Heart left ventricle (tissue), 16 donors: ENCODE measurements around the gene CD300LG. TPM values are rescaled to one million over a fixed set of nuclear protein-coding genes. Genes with fewer than 3 reads are reported as not detected.

Experiments
- ATAC-seq, 4 donors: fragments of 200-7000 bp; cut with Tn5 transposase; one replicate each; pipeline ENCODE4 v1.9.1; 2020 to 2022; ENCODE audit warnings: moderate library complexity in 4 of 4, mild to moderate bottlenecking in 3 of 4, moderate number of reproducible peaks in 1 of 4
- DNase-seq, 5 donors: peaks; one replicate each; pipeline ENCODE4 v3.0.0-alpha.2; 2020
- H3K27ac ChIP-seq, 12 donors: fragments of 200-600 bp; sonication (generic) in 4 of 12; one replicate each; pipeline versions ENCODE4 v1.5.0 to v1.8.0; 2016 to 2022; ENCODE audit warnings: mild to moderate bottlenecking in 2 of 12
- H3K27me3 ChIP-seq, 9 donors: fragments of 200-600 bp; sonication (generic) in 2 of 9; one replicate each; pipeline versions ENCODE4 v1.5.1 to v1.8.0; 2016 to 2022; ENCODE audit warnings: mild to moderate bottlenecking in 3 of 9
- H3K36me3 ChIP-seq, 9 donors: fragments of 200-600 bp; sonication (generic) in 2 of 9; one replicate each; pipeline versions ENCODE4 v1.5.0 to v1.8.0; 2018 to 2022; ENCODE audit warnings: mild to moderate bottlenecking in 2 of 9
- H3K4me1 ChIP-seq, 12 donors: fragments of 200-600 bp; sonication (generic) in 4 of 12; one replicate each; pipeline versions ENCODE4 v1.5.0 to v1.8.0; 2016 to 2022; ENCODE audit warnings: mild to moderate bottlenecking in 3 of 12
- H3K4me3 ChIP-seq, 12 donors: fragments of 200-600 bp; sonication (generic) in 4 of 12; one replicate each; pipeline versions ENCODE4 v1.5.0 to v1.8.0; 2017 to 2022; ENCODE audit warnings: mild to moderate bottlenecking in 9 of 12, moderate library complexity in 4 of 12
- H3K9me3 ChIP-seq, 12 donors: fragments of 200-600 bp; sonication (generic) in 4 of 12; one replicate each; pipeline versions ENCODE4 v1.5.0 to v1.8.0; 2016 to 2022; ENCODE audit warnings: mild to moderate bottlenecking in 1 of 12
- CTCF ChIP-seq, 12 donors: fragments of 200-600 bp; sonication (generic) in 4 of 12; IDR thresholded peaks; one replicate each; pipeline versions ENCODE4 v1.5.0 to v1.8.0; 2018 to 2022; ENCODE audit warnings: antibody characterized with exemption in 12 of 12, mild to moderate bottlenecking in 5 of 12
- POLR2A ChIP-seq, 2 donors: fragments of 450-650 bp; IDR thresholded peaks; one replicate each; pipeline ENCODE4 v1.6.1; 2017; ENCODE audit warnings: antibody characterized with exemption in 2 of 2, mild to moderate bottlenecking in 2 of 2, moderate library complexity in 2 of 2
- WGBS, 4 donors: extraction: QIAGEN DNeasy Blood & Tissue Kit in 2 of 4; methylation state at CpG; one replicate each; pipeline versions ENCODE4 v1.1.5 to v1.1.7; 2013 to 2018; 5-methylcytosine and 5-hydroxymethylcytosine counted together
- intact Hi-C, 10 donors: fragments of 100-400 bp; cut with DNase I; formaldehyde crosslinking; loops; one replicate each; pipeline versions ENCODE4 v1.11.1 to v1.14.2; 2022
- polyA plus RNA-seq, 2 donors: library from polyadenylated mRNA; stranded (reverse); fragments of 200-250 nt; gene quantifications; one replicate each; pipeline ENCODE4 v1.2.3, GENCODE V29; 2013
- total RNA-seq, 9 donors: library from RNA; depleted of rRNA in 2 of 9; stranded (reverse); fragments of >200 nt in 2 of 9; fragmentation: NEBNext Ultra II Directional in 3 of 9; extraction: Animal tissue kit (Norgen Biotek cat#: 25700) in 3 of 9; gene quantifications; one replicate each; pipeline versions ENCODE4 v1.1.0 to v1.2.4, GENCODE V29; 2016 to 2023
- donor health status: ischemic (EF 13 %, LVEDD 7.1; RV severe dilation, severe dysfunction).
- donor health status: healthy with polysubstance abuse.
- donor health status: DM: no; HTN: yes; CAD: no.
- donor health status: DM: no; HTN: no; CAD: no.
- donor health status: ischemic (EF 25% LVEDD 6.9; RV normal size, moderate dysfunction).
- donor health status: ischemic (EF 25% LVEDD 5.7; RV mildly dilated, moderate dysfunction).
- donor health status: healthy.
- donor health status: DM: yes; HTN: yes; CAD: no.
- donor health status: ischemic (EF 35%, LVEDD 5.7; RV mildly dilated, moderate dysfunction).
- donor health status: nonischemic (EF 11% LVEDD 7.7; RV severe dilation, severe dysfunction).
- donor health status: DM: yes; HTN: yes; CAD: no.
- donor health status: PGD.
- donor health status: ischemic (EF 29% LVEDD 5.4; RV normal size, mild dysfunction).
- donor health status: nonischemic (EF 23%, LVEDD 6.1; RV moderate dilation, normal function).

CD300LG gene
- total and polyA plus RNA-seq, 11 donors, result 7.3 to 85.8 (median 19.9) TPM

GRCh38 chr17:43907425-43907981 is 60.5 kb downstream of the CD300LG start, which contains the start of gene MPP2:
Gene MPP2 (minus strand): TSS chr17:43907536. CDS start chr17:43904460, 3,076 bp downstream.
- H3K9me3 ChIP-seq, result no peaks in the 10 kb centered on the region
- H3K4me3 ChIP-seq, result peak within 1 kb of the TSS; percentile 59 to 94 (median 78)
- peaks cover 0 to 5% (median 0%) of the 10 kb centered on the region in 9 donors for H3K36me3 ChIP-seq
- peaks cover 0 to 31% (median 23%) of the 10 kb centered on the region in 12 donors for H3K4me1 ChIP-seq
- TF ChIP-seq CTCF (IDR thresholded peaks at IDR 0.05), result peak in 9 of 12 donors; percentile 19 to 59 (median 31)
- no peak for TF ChIP-seq POLR2A (IDR thresholded peaks at IDR 0.05)
- intact Hi-C loops, result no loop called here
- ATAC-seq (peak; percentile 55 to 79 (median 72)), DNase-seq (peak; percentile 73 to 83 (median 74))
- peaks cover 0 to 35% (median 0%) of the 10 kb centered on the region in 9 donors for H3K27me3 ChIP-seq
- H3K27ac ChIP-seq, result peak within 1 kb of the TSS; percentile 16 to 98 (median 78)
- WGBS, 4 donors, result 0 to 1% (median 1%) methylated on average over 20 to 36 of the region's 36 CpGs

GRCh38 chr17:43907998-43908721 is 61.2 kb downstream of the CD300LG start:
- 18 to 25% (median 21%) methylated on average over 26 of the region's 26 CpGs for WGBS, 4 donors

DNA sequence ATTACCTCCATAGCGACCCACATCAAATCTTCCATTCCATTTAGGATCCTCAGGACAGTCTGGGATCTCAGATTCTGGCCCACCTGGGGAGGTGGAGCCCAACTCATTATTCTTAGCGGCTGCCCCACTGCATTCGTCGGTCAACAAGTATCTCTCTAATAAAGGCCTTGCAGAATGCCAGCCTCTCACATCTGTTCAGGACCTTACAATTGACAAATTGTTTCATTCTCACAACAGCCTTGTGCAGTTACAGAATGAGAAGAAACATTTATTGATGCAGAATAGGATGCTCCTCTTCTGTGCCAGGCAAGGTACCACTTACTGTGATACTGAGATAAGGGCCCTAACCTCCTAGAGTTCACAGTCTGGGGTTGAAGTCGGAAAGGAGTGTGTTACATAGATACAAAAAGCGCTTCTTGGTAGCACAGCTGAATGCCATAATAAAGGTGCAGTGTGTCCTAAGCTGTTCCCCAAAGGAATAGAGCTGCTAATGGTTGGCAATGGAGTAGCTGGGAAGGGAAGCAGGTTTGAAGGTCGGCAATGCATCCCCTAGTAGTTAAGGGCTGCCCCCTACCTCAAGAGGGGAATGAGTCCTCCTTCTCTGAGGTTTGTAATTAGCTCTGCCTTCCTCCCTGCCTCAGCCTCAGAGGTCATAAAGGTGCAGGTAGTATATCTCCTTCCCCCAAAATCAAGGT is 62.7 kb downstream of the CD300LG start:
- no peaks in the 10 kb centered on the region for H3K9me3 ChIP-seq
- intact Hi-C loops, result no loop called here
- ATAC-seq, result no peak
- H3K36me3 ChIP-seq, result no peaks in the 10 kb centered on the region
- whole genome bisulfite sequencing, 4 donors, result 58 to 69% (median 62%) methylated on average over 7 of the region's 7 CpGs
- peaks cover 0 to 32% (median 0%) of the 10 kb centered on the region in 9 donors for H3K27me3 ChIP-seq
- TF ChIP-seq POLR2A (IDR thresholded peaks at IDR 0.05) (no peak), CTCF (IDR thresholded peaks at IDR 0.05) (no peak)
- peaks cover 0 to 31% (median 23%) of the 10 kb centered on the region in 12 donors for H3K4me1 ChIP-seq
- no peak overlapping the region for H3K4me3 ChIP-seq
- no peak overlapping the region for H3K27ac ChIP-seq
- DNase-seq, result no peak

More at GRCh38 chr17:43907998-43908721, 61.2 kb downstream of the CD300LG start:
- DNase-seq, result peak; percentile 74 to 77 (median 76)
- intact Hi-C loops, result no loop called here
- peaks cover 0 to 35% (median 0%) of the 10 kb centered on the region in 9 donors for H3K27me3 ChIP-seq
- peaks cover 0 to 31% (median 23%) of the 10 kb centered on the region in 12 donors for H3K4me1 ChIP-seq
- no peaks in the 10 kb centered on the region for H3K9me3 ChIP-seq
- H3K36me3 ChIP-seq, result peaks cover 0 to 5% (median 0%) of the 10 kb centered on the region in 9 donors
- TF ChIP-seq POLR2A (IDR thresholded peaks at IDR 0.05) (peak in 1 of 2 donors; percentile 24), CTCF (IDR thresholded peaks at IDR 0.05) (no peak)
- peak overlapping the region; percentile 16 to 98 (median 78) for H3K27ac ChIP-seq
- peak overlapping the region; percentile 59 to 94 (median 78) for H3K4me3 ChIP-seq
- ATAC-seq, result peak; percentile 66 to 78 (median 72)
